GM19240 (cell line): ENCODE measurements around the gene SF1.

ENCODE experiments used
- DNase-seq: peaks from one replicate; pipeline ENCODE4 v3.0.0; 2011; ENCODE audit warnings: low spot score; ENCODE audit not compliant: insufficient read length

Gene SF1

DNA sequence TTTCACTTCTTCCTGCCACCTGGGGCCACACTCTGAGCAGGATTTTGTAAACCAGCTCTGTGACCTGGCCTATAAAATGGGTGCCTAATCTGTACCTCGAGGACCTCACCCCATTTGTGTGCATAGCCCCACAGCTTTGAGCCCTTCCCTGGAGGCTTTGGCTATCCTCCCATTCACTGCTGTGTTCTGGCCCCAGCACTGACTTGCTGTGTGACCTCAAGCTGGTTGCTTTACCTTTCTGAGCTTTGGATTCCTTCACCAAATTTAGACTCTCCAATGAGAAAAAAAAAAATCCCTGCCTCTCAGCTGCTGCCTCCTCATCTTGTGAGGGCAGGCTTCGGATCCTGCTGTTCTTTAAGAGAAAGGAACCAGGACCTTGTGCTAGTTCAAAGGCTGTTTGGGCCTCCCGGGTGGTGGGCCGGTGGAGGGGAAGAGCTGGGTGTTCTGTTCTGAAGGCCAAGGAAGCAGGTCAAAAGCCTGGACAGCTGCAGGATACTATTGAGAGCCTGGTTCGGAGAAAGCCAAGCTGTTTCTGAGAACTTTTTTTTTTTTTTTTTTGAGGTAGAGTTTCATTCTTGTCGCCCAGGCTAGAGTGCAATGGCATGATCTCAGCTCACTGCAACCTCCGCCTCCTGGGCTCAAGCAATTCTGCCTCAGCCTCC lies 17.5 kb downstream of the SF1 start:
- no peak for DNase-seq

- DNase-seq, result no peak
Observed at GRCh38 chr11:64759722-64760719, 18.3 kb downstream of the SF1 start, which contains the start of gene PYGM. Gene PYGM, minus strand, starts transcription at chr11:64759974. Its CDS starts 76 bp downstream, at chr11:64759898.

DNA sequence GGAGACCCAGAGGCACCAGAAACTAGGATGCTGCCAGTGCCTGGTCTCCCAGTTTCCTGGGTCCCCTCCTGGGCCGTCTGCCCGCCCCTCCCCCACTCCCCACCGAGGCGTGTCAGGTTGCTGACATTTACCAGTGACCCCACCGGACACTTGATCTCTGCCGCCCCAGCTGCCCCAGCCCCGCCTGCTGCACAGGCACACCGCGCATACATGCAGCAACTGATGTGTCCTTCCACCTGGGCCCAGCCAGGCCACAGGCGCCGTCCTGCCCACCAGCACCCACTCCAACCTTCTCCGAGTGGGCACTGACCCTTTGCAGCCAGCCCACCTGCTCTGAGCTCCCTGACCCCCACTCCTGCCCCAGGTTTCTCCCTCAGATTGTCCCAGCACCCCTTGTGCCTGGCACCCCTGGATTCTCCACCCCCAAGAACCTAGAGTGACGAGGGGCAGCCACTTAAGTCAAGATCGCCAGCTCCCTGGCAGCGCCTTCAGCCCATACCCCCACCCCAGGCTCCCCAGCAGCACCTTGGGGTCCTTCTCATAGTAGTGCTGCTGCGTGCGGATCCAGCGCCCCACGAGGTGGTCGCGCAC lies 19.1 kb downstream of the SF1 start:
- DNase-seq, result no peak

GRCh38 chr11:64758330-64759079 lies 19.8 kb downstream of the SF1 start:
- no peak for DNase-seq

DNA sequence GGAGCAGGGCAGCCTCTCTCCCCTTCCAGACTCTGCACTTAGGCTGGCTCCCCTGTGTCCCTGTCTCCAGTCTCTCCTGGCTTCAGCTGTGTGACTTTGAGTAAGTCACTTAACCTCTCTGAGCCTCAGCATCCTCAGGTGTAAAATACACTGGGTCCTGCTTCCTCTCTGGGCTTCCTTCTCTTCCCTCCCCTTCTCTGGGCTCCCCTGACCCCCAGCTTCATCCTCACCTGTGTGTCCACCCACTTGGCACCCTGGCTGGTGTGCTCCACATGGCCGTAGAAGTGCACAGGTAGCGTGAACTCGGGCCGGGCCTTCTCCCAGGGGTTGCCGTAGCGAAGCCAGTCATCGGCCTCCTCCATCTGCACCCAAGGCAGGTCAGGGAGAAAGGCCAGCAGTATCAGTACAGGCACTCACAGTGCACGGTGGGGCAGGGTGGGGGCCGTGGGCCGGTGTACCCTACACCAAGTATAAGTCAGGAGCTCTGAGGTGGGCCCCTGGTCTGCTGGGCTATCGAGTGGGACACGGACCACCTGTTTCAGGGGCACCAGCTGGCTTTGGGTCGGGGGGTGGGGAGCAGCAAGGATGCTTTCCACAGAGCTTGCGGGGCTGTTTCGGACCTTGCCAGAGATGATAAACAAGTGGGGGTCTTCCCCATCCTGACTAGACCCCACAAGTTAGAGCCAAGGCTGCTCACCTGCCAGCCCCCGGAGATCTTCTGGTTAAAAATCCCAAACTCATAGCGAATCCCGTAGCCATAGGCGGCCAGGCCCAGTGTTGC lies 20.6 kb downstream of the SF1 start:
- no peak for DNase-seq

DNA sequence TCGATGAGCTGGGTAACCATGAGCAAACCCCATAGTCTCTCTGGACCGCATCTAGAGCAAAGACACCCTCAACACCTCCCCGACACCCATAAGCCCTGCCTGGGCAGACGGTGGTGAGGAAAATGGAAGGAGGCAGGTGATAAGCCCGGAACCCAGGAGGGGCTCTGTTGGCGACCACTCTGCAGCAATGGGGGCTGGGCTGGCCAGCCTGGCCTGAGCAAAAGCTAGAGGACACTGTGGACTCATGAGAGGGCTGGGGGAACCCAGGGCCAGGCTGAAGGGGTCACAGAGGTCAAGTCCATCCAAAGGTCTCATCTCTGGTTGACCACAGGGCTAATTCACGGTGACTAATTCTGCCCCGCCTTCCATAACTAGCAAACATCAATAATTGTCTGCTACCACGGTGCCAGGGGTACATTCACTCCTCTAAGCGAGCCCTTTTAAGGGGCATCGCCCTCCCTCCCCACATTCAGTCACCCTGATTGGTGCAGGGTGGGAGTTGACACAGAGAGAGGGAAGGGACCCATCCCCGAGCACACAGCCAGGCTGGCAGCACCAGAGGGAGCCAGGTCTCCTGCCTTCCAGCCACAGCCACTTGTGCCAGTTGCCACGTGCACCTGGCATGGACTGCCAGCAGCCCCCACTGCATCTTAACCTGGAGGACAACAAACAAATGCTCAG lies 22.5 kb downstream of the SF1 start:
- DNase-seq, result no peak

DNA sequence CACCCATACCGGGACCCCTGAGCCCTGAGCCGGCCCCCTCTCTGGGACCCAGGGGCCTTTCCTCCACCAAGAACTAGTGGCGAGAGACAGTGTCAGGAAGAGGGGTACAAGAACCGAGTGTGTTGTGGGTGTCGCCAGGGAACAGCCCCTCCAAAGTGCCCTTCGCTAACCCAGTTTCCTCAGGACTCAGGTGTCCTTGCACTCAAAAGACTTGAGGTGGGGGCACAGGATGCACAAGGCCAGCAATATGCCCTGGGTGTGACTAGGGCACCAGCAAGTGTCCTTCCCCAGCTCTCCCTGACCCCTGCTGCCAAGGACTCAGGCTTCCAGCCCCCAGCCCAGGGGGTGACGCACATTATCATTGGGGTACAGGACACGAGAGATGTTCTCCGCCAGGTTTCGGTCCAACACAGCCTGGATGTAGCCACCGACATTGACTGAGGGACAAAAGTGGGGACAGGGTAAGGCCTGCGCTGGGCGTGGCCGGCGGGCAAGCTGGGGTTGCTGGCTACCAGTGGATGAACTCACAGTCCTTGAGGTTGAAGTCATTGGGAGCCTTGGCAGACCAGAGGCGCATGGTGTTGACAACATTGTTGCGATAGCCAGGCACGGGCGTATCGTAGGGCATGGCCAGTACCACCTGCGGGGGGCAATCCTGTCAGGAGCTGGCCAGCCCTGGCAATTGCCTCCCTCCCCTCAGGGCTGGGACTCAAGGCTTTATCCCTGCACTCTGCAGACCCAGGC lies 23.3 kb downstream of the SF1 start:
- DNase-seq, result no peak

DNA sequence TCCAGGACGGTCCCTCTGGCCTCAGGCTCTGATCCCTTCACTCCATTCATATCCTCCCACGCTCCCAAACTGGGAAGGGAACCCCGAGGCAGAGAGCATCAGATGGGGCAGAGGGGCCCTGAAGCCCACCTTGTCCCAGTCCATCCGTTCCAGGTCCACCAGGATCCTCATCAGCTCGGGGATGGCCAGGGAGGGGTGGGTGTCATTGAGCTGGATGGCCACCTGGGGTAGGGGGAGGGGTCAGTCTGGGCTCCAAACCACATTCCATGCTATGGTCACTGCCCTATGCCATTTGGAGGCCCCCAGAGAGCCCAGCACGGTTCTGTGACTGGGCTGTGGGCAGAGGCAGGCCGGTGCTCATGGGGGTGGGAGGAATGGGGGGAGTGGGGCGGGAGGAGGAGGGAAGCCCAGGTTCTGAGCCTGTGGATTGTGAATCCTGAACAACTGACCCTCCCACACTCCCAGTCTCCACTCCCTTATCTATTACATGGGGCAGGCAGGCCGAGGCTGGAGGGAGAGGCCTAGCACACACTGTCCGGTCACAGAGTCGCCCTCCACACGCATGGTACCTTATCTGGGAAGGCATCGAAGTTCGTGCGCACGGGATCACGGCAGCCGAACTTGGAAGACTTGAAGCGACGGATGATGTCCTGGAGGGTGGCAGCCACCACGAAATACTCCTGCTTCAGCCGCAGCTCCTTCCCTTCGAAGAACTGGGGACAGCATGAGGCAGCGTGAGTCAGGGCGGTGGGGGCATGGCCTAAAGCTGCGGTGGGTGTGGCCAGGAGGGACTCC lies 24.0 kb downstream of the SF1 start:
- no peak for DNase-seq

- DNase-seq, result no peak
Observed at GRCh38 chr11:64753380-64754123, 24.8 kb downstream of the SF1 start.

DNA sequence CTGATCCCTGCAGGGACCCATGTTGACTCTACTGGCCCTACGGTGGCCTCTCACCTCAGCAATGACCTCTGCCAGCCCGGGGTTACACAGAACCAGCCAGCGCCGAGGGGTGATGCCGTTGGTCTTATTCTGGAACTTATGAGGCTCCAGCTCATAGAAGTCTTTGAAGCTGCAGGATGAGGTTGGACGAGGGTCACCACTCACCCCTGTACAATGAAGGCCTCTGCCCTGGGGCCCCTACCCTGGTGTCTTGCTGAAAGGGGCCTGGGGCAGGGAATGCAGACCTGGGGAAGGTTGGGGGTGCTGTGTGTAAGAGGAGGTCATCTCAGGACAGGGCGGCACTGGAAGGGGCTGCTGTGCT lies 25.3 kb downstream of the SF1 start:
- no peak for DNase-seq

DNA sequence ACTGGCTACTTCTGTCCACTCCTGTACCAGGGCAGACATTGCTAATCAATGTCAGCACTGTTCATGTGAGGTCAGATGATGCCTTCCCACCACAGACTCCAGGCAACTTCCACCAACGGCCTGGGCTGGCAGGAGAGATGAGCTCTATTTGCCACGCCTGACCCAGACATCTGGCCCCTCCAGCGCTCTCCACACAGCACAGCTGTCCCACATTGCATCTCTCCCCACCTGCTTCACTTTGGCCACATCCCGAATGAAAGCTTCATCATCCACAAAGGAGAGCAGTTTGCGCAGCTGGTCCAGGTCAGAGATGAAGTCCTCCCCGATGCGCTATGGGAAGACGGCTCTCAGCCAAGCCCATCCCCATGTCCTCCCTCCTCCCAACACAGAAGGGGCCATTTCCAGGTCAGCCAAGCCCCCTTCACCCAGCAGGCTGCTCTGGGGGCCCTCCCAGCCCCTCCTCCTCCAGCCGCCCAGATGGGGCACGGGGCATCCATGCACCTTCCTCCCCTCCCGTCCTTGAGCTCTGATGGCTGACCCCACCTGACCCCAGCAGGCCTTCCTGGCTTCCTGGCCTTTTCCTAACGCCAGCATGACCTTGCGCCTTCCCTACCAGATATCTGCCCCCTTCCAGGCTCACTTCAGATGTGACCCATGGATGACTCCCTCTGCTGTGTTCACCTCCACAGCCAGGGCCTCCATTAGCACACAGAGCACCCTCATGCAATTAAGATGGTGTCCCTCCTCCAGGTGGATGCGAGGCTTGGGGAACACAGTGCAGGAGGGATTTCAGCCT lies 26.0 kb downstream of the SF1 start:
- no peak for DNase-seq

- no peak for DNase-seq
Observed at GRCh38 chr11:64751580-64751979, 26.8 kb downstream of the SF1 start.

DNA sequence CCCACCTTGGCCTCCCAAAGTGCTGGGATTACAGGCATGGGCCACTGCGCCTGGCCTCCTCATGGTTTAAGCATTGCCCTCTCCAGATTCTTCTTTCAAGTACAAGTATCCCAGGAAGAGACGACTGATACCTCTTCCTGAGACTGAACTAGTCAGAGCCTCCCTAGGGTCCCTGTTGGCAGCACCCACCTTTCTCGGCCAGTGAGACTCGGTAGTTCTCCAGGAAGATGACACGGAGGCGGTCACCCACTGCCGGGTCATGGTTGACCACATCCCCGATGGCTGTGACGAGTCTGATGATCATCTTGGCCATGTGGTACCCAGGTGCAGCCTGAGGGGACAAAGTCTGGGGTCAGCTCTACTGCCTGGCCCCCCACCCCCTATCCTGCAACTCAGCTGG lies 27.2 kb downstream of the SF1 start:
- no peak for DNase-seq

DNA sequence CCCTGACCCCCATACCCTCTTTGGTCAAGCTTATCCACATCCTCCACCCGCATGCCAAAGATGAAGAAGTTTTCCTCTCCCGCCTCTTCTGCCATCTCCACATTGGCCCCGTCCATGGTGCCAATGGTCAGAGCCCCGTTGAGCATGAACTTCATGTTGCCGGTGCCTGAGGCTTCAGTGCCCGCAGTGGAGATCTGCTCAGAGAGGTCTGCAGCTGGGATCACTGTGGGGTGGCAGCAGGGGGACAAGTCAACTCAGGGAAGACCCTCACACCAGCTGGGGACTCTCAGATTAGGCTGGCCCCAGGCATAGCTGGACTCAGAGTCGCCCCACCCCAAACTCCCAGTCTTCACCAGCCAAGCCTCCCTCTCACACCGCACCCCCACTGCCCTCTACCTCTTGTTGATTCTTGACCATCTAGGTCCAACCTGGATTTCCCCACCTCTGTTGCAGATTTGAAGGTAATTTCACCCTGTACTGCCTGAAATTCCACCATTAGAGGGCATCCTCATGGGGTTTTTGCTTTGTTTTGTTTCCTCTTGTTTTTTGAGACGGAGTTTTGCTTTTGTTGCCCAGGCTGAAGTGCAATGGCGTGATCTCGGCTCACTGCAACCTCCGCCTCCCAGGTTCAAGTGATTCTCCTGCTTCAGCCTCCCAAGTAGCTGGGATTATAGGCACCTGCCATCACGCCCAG lies 27.8 kb downstream of the SF1 start:
- no peak for DNase-seq

GRCh38 chr11:64747961-64748665 lies 30.2 kb downstream of the SF1 start:
- no peak for DNase-seq

DNA sequence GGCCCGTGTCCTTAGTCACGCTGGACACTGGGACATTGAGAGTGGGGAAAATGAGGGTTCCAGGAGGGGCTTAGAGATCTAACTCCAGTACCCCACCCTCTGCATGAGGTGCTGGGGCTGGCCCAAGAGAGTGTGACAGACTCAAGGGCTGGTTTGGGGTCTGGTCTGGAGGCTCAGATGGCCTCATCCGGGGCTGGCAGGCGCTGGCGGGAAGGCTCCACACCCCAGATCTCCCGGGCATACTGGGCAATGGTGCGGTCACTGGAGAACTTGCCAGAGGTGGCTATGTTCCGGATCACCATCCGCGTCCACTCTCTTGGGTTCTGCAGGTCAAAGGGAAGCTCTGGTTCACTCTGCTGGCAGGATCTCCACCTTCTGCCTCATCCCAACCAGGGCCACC lies 31.9 kb downstream of the SF1 start:
- no peak for DNase-seq
